ENCODE results near the gene LCE1B.

LCE1B gene

GRCh38 chr1:152817309-152817708 is 5.5 kb downstream of the LCE1B start:
- DNase-seq (ENCODE audit: low read depth in 2 of 2), result no peak
- H3K4me3 ChIP-seq (replicated peaks in 1 of 2; ENCODE audit: low read depth in 2 of 2, low read length in 2 of 2), result no peak overlapping the region
- TF ChIP-seq, protein P1, sequence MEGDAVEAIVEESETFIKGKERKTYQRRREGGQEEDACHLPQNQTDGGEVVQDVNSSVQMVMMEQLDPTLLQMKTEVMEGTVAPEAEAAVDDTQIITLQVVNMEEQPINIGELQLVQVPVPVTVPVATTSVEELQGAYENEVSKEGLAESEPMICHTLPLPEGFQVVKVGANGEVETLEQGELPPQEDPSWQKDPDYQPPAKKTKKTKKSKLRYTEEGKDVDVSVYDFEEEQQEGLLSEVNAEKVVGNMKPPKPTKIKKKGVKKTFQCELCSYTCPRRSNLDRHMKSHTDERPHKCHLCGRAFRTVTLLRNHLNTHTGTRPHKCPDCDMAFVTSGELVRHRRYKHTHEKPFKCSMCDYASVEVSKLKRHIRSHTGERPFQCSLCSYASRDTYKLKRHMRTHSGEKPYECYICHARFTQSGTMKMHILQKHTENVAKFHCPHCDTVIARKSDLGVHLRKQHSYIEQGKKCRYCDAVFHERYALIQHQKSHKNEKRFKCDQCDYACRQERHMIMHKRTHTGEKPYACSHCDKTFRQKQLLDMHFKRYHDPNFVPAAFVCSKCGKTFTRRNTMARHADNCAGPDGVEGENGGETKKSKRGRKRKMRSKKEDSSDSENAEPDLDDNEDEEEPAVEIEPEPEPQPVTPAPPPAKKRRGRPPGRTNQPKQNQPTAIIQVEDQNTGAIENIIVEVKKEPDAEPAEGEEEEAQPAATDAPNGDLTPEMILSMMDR (IDR thresholded peaks at IDR 0.05; ENCODE audit: low read depth, low read length), result no peak

DNA sequence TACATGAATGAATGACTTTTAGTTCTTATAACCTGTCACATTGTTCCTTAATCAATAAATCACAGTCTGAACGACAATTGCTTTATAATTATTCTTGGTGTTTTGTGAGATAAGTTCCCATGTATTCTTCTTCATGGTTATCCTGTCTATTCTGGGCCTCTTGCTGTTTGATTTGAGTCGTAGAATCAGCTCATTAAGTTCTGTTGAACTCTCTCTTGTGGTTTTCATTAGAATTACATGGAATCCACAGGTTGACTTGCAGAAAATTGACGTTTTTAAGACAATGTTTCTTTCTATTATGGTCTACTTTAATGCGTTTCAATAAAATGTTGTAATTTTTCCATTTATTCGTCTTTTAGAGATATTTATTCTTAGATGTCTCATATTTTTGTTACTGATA is 11.5 kb downstream of the LCE1B start:
- TF ChIP-seq, protein P1 (IDR thresholded peaks at IDR 0.05; ENCODE audit: low read depth, low read length), result no peak
- H3K4me3 ChIP-seq (replicated peaks in 1 of 2; ENCODE audit: low read depth in 2 of 2, low read length in 2 of 2), result no peak overlapping the region
- no peak for DNase-seq (ENCODE audit: low read depth in 2 of 2)

GRCh38 chr1:152824964-152825363 is 13.2 kb downstream of the LCE1B start:
- no peak for DNase-seq (ENCODE audit: low read depth in 2 of 2)
- no peak overlapping the region for H3K4me3 ChIP-seq (replicated peaks in 1 of 2; ENCODE audit: low read depth in 2 of 2, low read length in 2 of 2)
- TF ChIP-seq, protein P1 (IDR thresholded peaks at IDR 0.05; ENCODE audit: low read depth, low read length), result no peak

- no peak for DNase-seq (ENCODE audit: low read depth in 2 of 2)
- TF ChIP-seq, protein P1 (IDR thresholded peaks at IDR 0.05; ENCODE audit: low read depth, low read length), result no peak
- no peak within 1 kb of the TSS for H3K4me3 ChIP-seq (replicated peaks in 1 of 2; ENCODE audit: low read depth in 2 of 2, low read length in 2 of 2)
Observed at GRCh38 chr1:152827173-152827572, 15.4 kb downstream of the LCE1B start, which contains the start of gene LCE1A. LCE1A (plus strand) TSS chr1:152827473; CDS start chr1:152827473, 0 bp downstream.

- TF ChIP-seq, protein P1 (IDR thresholded peaks at IDR 0.05; ENCODE audit: low read depth, low read length), result no peak
- DNase-seq (ENCODE audit: low read depth in 2 of 2), result no peak
- H3K4me3 ChIP-seq (replicated peaks in 1 of 2; ENCODE audit: low read depth in 2 of 2, low read length in 2 of 2), result no peak overlapping the region
Observed at GRCh38 chr1:152836870-152837269, 25.1 kb downstream of the LCE1B start.

DNA sequence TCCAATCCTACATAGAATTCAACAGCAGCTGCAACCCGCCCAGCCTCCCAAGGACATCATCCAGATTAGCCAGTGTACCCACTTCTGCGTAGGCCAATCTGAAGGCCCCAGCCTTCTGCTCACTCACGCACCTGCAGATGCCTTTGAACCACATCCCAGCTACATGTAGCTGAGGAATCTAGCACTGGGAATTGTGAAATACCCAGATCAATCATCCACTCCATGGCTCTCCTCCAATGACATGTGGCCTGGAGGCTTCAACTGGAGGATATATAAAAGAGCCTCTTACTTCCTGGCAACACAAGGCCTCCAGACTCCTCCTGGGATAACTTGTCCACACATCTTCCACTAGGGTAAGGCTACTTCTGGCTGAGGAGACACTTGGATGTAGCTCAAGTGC is 30.8 kb downstream of the LCE1B start, which contains the start of gene LCE6A:
TSS of gene LCE6A (plus strand) at position 301 of the 400 bp plus-strand sequence. CDS start 665 bp downstream, outside the sequence.
- H3K4me3 ChIP-seq (replicated peaks in 1 of 2; ENCODE audit: low read depth in 2 of 2, low read length in 2 of 2), result no peak within 1 kb of the TSS
- no peak for DNase-seq (ENCODE audit: low read depth in 2 of 2)
- TF ChIP-seq, protein P1 (IDR thresholded peaks at IDR 0.05; ENCODE audit: low read depth, low read length), result no peak

DNA sequence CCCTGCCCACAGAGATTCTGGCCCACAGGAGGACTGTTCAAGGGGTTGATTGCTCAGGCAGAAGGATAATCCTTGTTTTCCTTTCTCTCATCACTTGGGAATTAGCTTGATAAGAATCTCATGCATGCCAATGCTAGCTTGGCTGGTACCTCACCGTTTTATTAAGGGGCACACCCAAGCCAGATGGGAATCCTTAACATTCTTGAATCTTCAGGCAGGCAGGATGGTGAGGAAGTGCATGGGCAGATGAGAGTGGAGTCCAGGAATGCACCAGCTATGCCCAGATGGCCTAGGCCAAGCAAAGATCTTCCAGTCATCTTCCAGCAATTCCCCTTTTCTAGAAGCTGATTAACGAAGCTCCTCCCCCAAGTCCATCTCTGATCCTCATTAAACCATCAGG is 43.9 kb downstream of the LCE1B start:
- DNase-seq (ENCODE audit: low read depth in 2 of 2), result no peak
- TF ChIP-seq, protein P1 (IDR thresholded peaks at IDR 0.05; ENCODE audit: low read depth, low read length), result no peak
- no peak overlapping the region for H3K4me3 ChIP-seq (replicated peaks in 1 of 2; ENCODE audit: low read depth in 2 of 2, low read length in 2 of 2)
